NT2/D1 (cell line): ENCODE data around the gene USP6NL.

Experiments used
- SUZ12 ChIP-seq: IDR thresholded peaks from 2 replicates; pipeline ENCODE4 v1.6.1; 2011; ENCODE audit not compliant: insufficient read length, insufficient read depth; ENCODE audit errors: extremely low read depth
- YY1 ChIP-seq: IDR thresholded peaks from 2 replicates; pipeline ENCODE4 v1.6.1; 2011; ENCODE audit not compliant: insufficient read length, insufficient read depth

DNA sequence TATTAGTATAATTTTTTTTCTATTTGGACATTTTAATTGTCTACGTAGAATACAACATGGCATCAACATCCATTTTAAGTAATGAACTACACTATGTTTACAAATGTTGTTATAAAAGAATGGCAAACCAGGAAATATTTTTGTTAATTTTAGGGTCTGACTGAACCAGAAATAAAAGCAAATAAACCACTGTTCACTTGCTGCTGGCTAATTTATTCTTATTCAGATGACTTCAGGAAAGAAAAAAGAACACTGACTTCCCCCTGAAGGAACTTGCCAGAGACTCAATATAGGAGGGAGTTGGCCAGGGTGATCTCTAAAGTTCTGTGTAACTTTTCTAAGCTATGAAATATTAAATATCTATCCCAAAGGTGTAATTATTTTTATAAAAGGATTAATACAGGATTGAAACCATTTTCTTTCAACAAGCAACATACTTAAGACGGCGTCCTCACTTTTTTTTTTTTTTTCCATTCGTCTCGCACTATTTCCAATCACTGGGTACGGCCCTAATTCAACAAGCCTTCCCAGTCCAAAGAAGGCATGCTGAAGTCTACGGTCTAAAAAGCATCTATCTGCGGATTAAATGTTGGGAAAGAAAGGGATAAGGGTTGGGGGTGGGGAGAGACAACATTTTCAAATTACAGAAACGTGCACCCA is 1.2 kb downstream of the USP6NL start:
- TF ChIP-seq SUZ12 (no peak), YY1 (no peak)
